Caco-2 (cell line): ENCODE measurements around the gene IGSF3. TPM values are rescaled to one million over a fixed set of nuclear protein-coding genes. Genes with fewer than 3 reads are reported as not detected.

Experiments used
- BruUV-seq: library from RNA; stranded (reverse); fragments of 400-500 nt; replicated peaks from 2 replicates; lab custom pipeline; 2021; lab: Mats Ljungman, UMichigan
- CTCF ChIA-PET: fragments of 300-600 bp; sonication (Branson Sonifier 250); formaldehyde crosslinking; loops from one replicate; lab custom pipeline; 2022; ENCODE audit warnings: antibody characterized with exemption; lab: Charles Lee
- POLR2A ChIA-PET: fragments of 300-600 bp; sonication (Branson Sonifier 250); formaldehyde crosslinking; loops from one replicate; lab custom pipeline; 2022; ENCODE audit warnings: antibody characterized with exemption; lab: Charles Lee
- DNase-seq, 2 experiments: peaks; one replicate each; pipeline versions ENCODE4 v3.0.0 to v3.0.0-alpha.2; 2020 to 2022
- H3K27me3 ChIP-seq: replicated peaks from 2 replicates; pipeline ENCODE4 v1.6.0; 2011; ENCODE audit warnings: low read length; ENCODE audit not compliant: control insufficient read depth, insufficient read depth
- H3K36me3 ChIP-seq: 2 replicates; pipeline ENCODE4 v1.5.1; 2011; ENCODE audit warnings: low read length; ENCODE audit not compliant: control insufficient read depth, insufficient read depth
- H3K4me1 ChIP-seq: fragments of 250-450 bp; sonication (Bioruptor Pico); 2 replicates; pipeline ENCODE4 v1.5.1; 2020; ENCODE audit warnings: mild to moderate bottlenecking
- H3K4me3 ChIP-seq: 2 replicates; pipeline ENCODE4 v1.5.1; 2011; ENCODE audit warnings: low read depth, mild to moderate bottlenecking, control low read depth, low read length
- H3K9me3 ChIP-seq: fragments of 250-450 bp; sonication (Bioruptor Pico); 2 replicates; pipeline ENCODE4 v1.5.1; 2020; ENCODE audit warnings: mild to moderate bottlenecking, moderate library complexity
- H3K27ac Mint-ChIP-seq: one replicate; pipeline ENCODE4 v1.8.0; 2022; ENCODE audit warnings: mixed read lengths; ENCODE audit not compliant: unreplicated experiment
- H3K27me3 Mint-ChIP-seq: one replicate; pipeline ENCODE4 v1.8.0; 2022; ENCODE audit warnings: mixed read lengths; ENCODE audit not compliant: insufficient read depth, unreplicated experiment
- H3K36me3 Mint-ChIP-seq: one replicate; pipeline ENCODE4 v1.8.0; 2022; ENCODE audit warnings: mild to moderate bottlenecking, mixed read lengths; ENCODE audit not compliant: insufficient read depth, unreplicated experiment
- H3K4me1 Mint-ChIP-seq: one replicate; pipeline ENCODE4 v1.8.0; 2022; ENCODE audit warnings: low read depth, mixed read lengths; ENCODE audit not compliant: unreplicated experiment
- H3K4me3 Mint-ChIP-seq: one replicate; pipeline ENCODE4 v1.8.0; 2022; ENCODE audit warnings: mild to moderate bottlenecking, moderate library complexity, mixed read lengths; ENCODE audit not compliant: unreplicated experiment
- H3K9me3 Mint-ChIP-seq: one replicate; pipeline ENCODE4 v1.8.0; 2022; ENCODE audit warnings: mixed read lengths; ENCODE audit not compliant: unreplicated experiment
- intact Hi-C: fragments of 100-400 bp; cut with micrococcal nuclease; formaldehyde crosslinking; loops from one replicate; pipeline ENCODE4 v1.10.0; 2022; ENCODE audit not compliant: unreplicated experiment
- total RNA-seq: library from RNA; stranded (reverse); gene quantifications from 2 replicates; pipeline ENCODE4 v1.2.3, GENCODE V29; 2022
- TF ChIP-seq, protein P1 (sequence below), 2 experiments: fragments of 200-600 bp in 1 of 2; IDR thresholded peaks; 1 replicate in 1 of 2; 2 replicates in 1 of 2; pipeline versions ENCODE4 v1.5.1 to v1.8.0; 2011 to 2022; ENCODE audit warnings: antibody characterized with exemption in 1 of 2, control low read depth in 1 of 2, inconsistent platforms in 1 of 2, low read depth in 1 of 2, low read length in 1 of 2, mild to moderate bottlenecking in 1 of 2, moderate library complexity in 1 of 2; ENCODE audit not compliant: insufficient read depth in 1 of 2, severe bottlenecking in 1 of 2, unreplicated experiment in 1 of 2

IGSF3 gene
- total RNA-seq, 1 experiment from 2014 or later: 24.0 TPM

DNA sequence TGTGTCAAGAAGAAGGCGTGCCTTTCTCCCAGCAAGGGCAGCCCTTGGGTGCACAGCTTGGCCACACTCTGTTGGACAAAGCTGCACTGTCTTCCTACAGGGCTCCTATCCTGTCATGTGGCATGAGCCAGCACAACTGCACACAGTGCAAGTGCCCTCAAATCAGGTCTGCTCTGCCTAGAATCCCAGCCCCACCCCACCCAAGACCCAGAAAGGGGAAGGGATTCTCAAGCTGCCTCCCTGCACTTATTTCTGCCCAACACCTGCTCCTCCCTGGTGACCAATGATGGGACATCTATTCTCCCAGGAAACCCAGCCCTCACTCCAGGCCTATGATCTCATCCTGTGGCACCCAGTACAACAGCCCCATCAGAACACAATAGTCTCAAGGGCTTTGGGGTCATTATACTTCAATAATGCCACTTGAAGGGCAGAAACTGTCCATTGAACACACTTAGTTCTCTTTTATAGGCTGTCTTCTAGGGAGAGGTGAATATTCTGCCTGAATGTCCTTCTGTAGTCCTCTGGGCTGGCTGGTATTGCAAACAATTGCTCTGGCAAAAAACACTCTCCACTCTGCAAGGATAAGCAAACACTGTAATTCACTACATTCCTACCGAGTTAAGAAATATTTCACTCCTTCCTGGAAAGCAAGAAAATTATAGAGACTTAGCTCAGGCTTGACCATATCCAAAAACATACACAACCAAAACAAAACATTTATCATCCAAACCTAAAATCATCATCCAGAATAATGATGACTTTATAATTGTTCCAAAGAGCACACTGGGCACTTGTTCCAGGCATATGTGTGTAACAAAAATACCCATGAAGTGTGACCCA, 43.1 kb upstream of the IGSF3 start:
- H3K4me3 Mint-ChIP-seq: no peak overlapping the region
- no peak for DNase-seq
- CTCF ChIA-PET: no interaction called here

DNA sequence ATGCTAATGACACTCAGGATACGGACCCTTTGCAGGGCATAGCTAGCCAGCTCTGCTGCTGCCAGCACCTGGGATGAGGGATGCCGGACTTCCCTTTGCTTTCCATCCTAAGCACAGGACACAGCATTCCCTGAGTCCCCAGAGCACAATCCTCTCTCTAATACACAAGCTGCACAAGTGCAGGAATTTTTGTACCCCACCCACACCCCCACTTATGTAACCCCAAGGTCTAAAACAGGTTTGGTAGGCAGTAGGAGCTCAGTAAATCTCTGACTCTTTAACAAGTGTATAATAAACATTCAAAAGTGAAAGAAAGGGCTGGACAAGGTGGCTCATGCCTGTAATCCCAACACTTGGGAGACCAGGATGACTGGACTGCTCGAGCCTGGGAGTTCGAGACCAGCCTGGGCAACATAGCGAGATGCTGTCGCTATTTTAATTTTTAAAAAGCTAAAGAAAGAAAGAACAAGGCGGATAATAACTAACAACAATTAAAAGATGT, 42.2 kb upstream of the IGSF3 start:
- no TSS peak for BruUV-seq
- DNase-seq: no peak
- Mint-ChIP-seq H3K9me3 (no peaks in the 10 kb centered on the region), H3K27ac (no peak overlapping the region), H3K27me3 (no peaks in the 10 kb centered on the region), H3K36me3 (no peaks in the 10 kb centered on the region), H3K4me1 (no peaks in the 10 kb centered on the region), H3K4me3 (no peak overlapping the region)
- ChIA-PET CTCF (interaction anchor here (0.7 kb wide), 1 partner anchor 13 kb away, joined by 3 read pairs; no protein-coding TSS in a partner anchor), POLR2A (no interaction called here)
- H3K4me3 ChIP-seq: no peak overlapping the region
- H3K27me3 ChIP-seq: no peaks in the 10 kb centered on the region
- H3K9me3 ChIP-seq: no peaks in the 10 kb centered on the region
- no peaks in the 10 kb centered on the region for H3K4me1 ChIP-seq
- H3K36me3 ChIP-seq: no peaks in the 10 kb centered on the region
- TF ChIP-seq, protein P1, sequence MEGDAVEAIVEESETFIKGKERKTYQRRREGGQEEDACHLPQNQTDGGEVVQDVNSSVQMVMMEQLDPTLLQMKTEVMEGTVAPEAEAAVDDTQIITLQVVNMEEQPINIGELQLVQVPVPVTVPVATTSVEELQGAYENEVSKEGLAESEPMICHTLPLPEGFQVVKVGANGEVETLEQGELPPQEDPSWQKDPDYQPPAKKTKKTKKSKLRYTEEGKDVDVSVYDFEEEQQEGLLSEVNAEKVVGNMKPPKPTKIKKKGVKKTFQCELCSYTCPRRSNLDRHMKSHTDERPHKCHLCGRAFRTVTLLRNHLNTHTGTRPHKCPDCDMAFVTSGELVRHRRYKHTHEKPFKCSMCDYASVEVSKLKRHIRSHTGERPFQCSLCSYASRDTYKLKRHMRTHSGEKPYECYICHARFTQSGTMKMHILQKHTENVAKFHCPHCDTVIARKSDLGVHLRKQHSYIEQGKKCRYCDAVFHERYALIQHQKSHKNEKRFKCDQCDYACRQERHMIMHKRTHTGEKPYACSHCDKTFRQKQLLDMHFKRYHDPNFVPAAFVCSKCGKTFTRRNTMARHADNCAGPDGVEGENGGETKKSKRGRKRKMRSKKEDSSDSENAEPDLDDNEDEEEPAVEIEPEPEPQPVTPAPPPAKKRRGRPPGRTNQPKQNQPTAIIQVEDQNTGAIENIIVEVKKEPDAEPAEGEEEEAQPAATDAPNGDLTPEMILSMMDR (IDR thresholded peaks at IDR 0.05; ENCODE audit: insufficient read depth in 1 of 2, low read depth in 1 of 2, low read length in 1 of 2, severe bottlenecking in 1 of 2, unreplicated experiment in 1 of 2): no peak
- intact Hi-C loops: no loop called here

More for the DNA sequence above, 43.1 kb upstream of the IGSF3 start:
- no peaks in the 10 kb centered on the region for H3K4me1 ChIP-seq
- H3K27me3 Mint-ChIP-seq: no peaks in the 10 kb centered on the region
- H3K9me3 ChIP-seq: no peaks in the 10 kb centered on the region
- H3K4me3 ChIP-seq: no peak overlapping the region
- no peak overlapping the region for H3K27ac Mint-ChIP-seq
- TF ChIP-seq, protein P1 (IDR thresholded peaks at IDR 0.05; ENCODE audit: insufficient read depth in 1 of 2, low read depth in 1 of 2, low read length in 1 of 2, severe bottlenecking in 1 of 2, unreplicated experiment in 1 of 2): no peak
- no TSS peak for BruUV-seq
- H3K9me3 Mint-ChIP-seq: no peaks in the 10 kb centered on the region
- no peaks in the 10 kb centered on the region for H3K27me3 ChIP-seq
- no peaks in the 10 kb centered on the region for H3K36me3 ChIP-seq
- H3K4me1 Mint-ChIP-seq: no peaks in the 10 kb centered on the region
- POLR2A ChIA-PET: no interaction called here
- no peaks in the 10 kb centered on the region for H3K36me3 Mint-ChIP-seq
- intact Hi-C loops: no loop called here

DNA sequence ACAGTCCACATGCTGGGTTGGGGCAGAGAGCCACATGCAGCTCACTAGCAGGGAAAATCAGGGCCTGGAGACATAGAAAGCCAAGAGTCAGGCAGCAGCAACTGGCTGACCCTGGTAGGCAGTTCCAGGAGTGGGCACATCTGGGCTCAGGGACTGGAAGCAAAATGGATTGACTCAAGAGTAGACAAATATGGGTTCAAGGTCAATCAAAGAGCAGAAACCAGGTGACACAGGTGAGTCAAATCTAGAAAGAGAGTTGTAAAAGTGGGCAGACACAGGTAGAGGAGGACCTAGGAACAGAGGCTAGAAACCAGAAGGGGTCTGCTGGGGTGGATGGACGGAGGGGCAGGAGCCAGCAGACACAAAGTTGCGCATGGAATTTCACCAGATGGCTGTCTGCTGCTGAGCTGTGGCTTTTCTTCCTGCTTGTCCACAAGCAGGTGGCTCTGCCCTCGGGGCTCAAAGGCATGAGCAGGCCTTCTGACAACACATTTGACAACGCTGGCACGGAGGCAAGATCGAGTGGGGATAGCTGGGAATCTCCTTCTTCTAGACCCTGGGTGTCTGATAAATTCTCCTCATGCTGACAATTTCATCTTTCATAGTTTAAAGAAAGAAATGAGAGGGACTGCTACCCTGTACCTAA, 40.8 kb upstream of the IGSF3 start:
- Histone ChIP-seq H3K4me1 (no peaks in the 10 kb centered on the region), H3K4me3 (no peak overlapping the region), H3K27me3 (no peaks in the 10 kb centered on the region), H3K9me3 (no peaks in the 10 kb centered on the region), H3K36me3 (no peaks in the 10 kb centered on the region)
- Mint-ChIP-seq H3K4me1 (no peaks in the 10 kb centered on the region), H3K27ac (no peak overlapping the region), H3K4me3 (no peak overlapping the region), H3K9me3 (no peaks in the 10 kb centered on the region), H3K36me3 (no peaks in the 10 kb centered on the region), H3K27me3 (peaks cover 3% of the 10 kb centered on the region)
- TF ChIP-seq, protein P1 (IDR thresholded peaks at IDR 0.05; ENCODE audit: insufficient read depth in 1 of 2, low read depth in 1 of 2, low read length in 1 of 2, severe bottlenecking in 1 of 2, unreplicated experiment in 1 of 2): no peak
- no peak for DNase-seq
- POLR2A ChIA-PET: no interaction called here
- BruUV-seq: no TSS peak
- intact Hi-C loops: no loop called here
- CTCF ChIA-PET: no interaction called here
